HEK293T (cell line): ENCODE measurements around the gene TSPAN10.

Experiments used
- CTBP1 ChIP-seq: fragments of 450-650 bp; IDR thresholded peaks from 2 replicates; pipeline ENCODE4 v1.6.1; 2016; ENCODE audit warnings: borderline replicate concordance
- ELF4 ChIP-seq: fragments of 450-650 bp; IDR thresholded peaks from 2 replicates; pipeline ENCODE4 v1.6.1; 2017; ENCODE audit warnings: antibody characterized with exemption
- FOXA1 ChIP-seq: fragments of 450-650 bp; IDR thresholded peaks from 2 replicates; pipeline ENCODE4 v1.6.1; 2016; ENCODE audit warnings: mild to moderate bottlenecking
- LEF1 ChIP-seq: fragments of 450-650 bp; IDR thresholded peaks from 2 replicates; pipeline ENCODE4 v1.6.1; 2017; ENCODE audit warnings: mild to moderate bottlenecking, borderline replicate concordance
- NFRKB ChIP-seq: fragments of 450-650 bp; IDR thresholded peaks from 2 replicates; pipeline ENCODE4 v1.6.1; 2016; ENCODE audit warnings: mild to moderate bottlenecking, moderate library complexity
- SP1 ChIP-seq: fragments of 450-650 bp; IDR thresholded peaks from 2 replicates; pipeline ENCODE4 v1.6.1; 2017
- SUZ12 ChIP-seq: fragments of 450-650 bp; IDR thresholded peaks from 2 replicates; pipeline ENCODE4 v1.6.1; 2016; ENCODE audit warnings: mild to moderate bottlenecking
- TARDBP ChIP-seq: fragments of 450-650 bp; IDR thresholded peaks from 2 replicates; pipeline ENCODE4 v1.6.1; 2016
- ZNF384 ChIP-seq: fragments of 450-650 bp; IDR thresholded peaks from 2 replicates; pipeline ENCODE4 v1.6.1; 2016
- TF ChIP-seq, protein P1 (sequence below): fragments of 450-650 bp; IDR thresholded peaks from 2 replicates; pipeline ENCODE4 v1.6.1; 2016

DNA sequence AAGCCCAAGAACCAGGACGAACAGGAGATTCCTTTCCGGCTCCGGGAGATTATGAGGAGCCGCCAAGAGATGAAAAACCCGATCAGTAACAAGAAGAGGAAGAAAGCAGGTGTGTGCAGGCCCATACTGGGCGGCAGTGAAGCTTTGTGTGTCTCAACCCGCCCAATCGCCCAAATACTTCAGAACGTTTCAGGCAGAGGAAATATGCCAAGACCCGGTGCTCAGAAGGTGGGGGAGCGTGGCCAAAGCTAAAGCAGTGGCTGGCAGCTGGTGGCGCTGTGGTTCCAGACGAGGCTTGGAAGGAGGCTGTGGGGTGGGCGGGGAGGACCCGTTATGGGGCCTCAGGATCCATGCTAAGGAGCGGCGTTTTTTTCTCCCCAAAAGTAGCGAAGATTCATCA, 30.8 kb downstream of the TSPAN10 start:
- TF ChIP-seq SUZ12 (no peak), SP1 (no peak), CTBP1 (no peak), ELF4 (no peak), TARDBP (no peak), FOXA1 (no peak), NFRKB (no peak), LEF1 (no peak), ZNF384 (no peak)
- TF ChIP-seq, protein P1, sequence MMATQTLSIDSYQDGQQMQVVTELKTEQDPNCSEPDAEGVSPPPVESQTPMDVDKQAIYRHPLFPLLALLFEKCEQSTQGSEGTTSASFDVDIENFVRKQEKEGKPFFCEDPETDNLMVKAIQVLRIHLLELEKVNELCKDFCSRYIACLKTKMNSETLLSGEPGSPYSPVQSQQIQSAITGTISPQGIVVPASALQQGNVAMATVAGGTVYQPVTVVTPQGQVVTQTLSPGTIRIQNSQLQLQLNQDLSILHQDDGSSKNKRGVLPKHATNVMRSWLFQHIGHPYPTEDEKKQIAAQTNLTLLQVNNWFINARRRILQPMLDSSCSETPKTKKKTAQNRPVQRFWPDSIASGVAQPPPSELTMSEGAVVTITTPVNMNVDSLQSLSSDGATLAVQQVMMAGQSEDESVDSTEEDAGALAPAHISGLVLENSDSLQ = no peak
